Measurements from ENCODE around the gene HTR2B.

The HTR2B gene

DNA sequence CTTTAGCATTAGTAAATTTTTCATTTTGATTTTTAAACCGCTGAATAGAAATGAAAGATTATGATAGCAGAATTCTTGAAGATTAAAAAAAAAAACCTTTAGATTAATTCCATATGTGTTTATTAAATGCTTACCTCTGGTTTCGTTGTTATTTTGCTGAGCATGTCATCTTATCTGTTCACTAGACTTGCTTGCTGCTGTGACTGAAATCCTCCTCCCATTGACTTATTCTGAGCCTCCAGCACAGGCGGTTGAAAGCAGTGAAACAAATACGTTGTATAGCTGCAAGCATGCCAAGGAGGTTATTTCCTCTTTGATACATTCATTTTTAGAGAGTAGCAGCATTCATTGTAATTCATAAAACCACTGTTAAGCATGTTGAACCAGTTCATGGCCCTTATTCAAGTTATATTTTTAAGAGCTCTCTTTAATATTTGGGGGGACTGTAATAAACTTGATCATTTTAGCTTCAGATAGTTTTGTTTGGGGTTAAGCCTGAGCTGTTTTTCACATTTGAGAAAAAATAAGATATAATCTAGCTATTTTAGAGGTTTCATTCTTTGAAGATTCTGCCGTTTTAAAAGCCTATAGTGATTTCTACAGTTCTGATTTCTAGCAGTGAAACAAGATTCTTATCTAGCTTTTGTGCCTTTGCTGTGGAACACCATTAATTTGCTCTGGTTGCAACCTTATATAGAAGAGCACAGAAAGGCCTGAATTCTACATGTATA, at the start of gene HTR2B:
TSS of gene HTR2B (minus strand) at position 205 of the 731 bp plus-strand sequence. CDS start 1,278 bp downstream, outside the sequence.
- no peak for TF ChIP-seq POLR2A (IDR thresholded peaks at IDR 0.05; ENCODE audit: extremely low read depth, insufficient read length)
- TF ChIP-seq, protein P1, sequence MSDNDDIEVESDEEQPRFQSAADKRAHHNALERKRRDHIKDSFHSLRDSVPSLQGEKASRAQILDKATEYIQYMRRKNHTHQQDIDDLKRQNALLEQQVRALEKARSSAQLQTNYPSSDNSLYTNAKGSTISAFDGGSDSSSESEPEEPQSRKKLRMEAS (IDR thresholded peaks at IDR 0.05; ENCODE audit: low read depth, low read length): no peak
- TF ChIP-seq, protein P2, sequence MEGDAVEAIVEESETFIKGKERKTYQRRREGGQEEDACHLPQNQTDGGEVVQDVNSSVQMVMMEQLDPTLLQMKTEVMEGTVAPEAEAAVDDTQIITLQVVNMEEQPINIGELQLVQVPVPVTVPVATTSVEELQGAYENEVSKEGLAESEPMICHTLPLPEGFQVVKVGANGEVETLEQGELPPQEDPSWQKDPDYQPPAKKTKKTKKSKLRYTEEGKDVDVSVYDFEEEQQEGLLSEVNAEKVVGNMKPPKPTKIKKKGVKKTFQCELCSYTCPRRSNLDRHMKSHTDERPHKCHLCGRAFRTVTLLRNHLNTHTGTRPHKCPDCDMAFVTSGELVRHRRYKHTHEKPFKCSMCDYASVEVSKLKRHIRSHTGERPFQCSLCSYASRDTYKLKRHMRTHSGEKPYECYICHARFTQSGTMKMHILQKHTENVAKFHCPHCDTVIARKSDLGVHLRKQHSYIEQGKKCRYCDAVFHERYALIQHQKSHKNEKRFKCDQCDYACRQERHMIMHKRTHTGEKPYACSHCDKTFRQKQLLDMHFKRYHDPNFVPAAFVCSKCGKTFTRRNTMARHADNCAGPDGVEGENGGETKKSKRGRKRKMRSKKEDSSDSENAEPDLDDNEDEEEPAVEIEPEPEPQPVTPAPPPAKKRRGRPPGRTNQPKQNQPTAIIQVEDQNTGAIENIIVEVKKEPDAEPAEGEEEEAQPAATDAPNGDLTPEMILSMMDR (IDR thresholded peaks at IDR 0.05; ENCODE audit: low read depth, low read length): no peak
- no peak for TF ChIP-seq MYC (IDR thresholded peaks at IDR 0.05; ENCODE audit: low read depth, low read length)
- no peak for DNase-seq (ENCODE audit: low read depth)
- H3K4me3 ChIP-seq (ENCODE audit: low read depth, low read length): no peak within 1 kb of the TSS

DNA sequence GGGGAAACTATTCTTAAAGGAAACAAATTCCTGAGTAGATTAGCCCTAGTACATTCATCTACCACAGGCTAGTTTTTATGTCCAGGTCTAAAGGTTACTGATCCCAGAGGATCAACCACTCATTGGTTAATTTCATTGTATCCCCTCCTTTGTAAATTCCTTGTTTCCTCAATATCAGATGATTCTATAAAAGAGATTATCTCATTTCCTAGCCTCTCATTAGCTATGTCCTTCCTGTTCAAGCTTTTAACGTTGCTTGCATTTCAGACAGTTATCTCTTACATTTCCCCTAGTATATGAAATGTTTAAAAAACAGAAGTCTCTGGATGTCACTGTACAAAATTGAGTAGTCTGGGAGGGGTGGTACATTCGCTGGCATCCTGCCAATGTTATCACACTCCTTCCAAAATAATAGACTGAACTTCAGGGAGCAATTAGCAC, 49.4 kb upstream of the HTR2B start:
- no peak overlapping the region for H3K4me3 ChIP-seq (ENCODE audit: low read depth, low read length)
- DNase-seq (ENCODE audit: low read depth): no peak
- TF ChIP-seq, protein P1 (IDR thresholded peaks at IDR 0.05; ENCODE audit: low read depth, low read length): no peak
- TF ChIP-seq, protein P2 (IDR thresholded peaks at IDR 0.05; ENCODE audit: low read depth, low read length): no peak
- TF ChIP-seq MYC (IDR thresholded peaks at IDR 0.05; ENCODE audit: low read depth, low read length) (no peak), POLR2A (IDR thresholded peaks at IDR 0.05; ENCODE audit: extremely low read depth, insufficient read length) (no peak)

DNA sequence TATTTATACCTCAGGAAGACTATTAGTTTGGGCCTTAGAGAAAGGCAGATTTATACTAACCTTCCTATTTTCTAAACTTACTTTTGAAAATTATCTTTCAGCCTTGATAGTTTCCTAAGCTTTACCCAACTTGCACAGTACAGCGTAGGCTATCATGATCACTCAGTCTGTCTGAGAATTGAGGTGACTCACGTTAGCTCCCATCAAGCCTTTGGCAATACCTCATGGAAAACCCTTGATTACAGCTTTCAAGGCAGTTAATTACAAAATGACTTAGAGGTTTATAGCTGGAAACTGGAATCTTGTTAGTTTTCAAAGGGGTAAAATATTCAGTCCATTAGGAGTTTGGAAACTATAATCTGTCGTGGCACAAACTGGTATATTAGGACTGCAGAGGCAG, 47.2 kb upstream of the HTR2B start:
- no peak for DNase-seq (ENCODE audit: low read depth)
- TF ChIP-seq, protein P2 (IDR thresholded peaks at IDR 0.05; ENCODE audit: low read depth, low read length): no peak
- TF ChIP-seq, protein P1 (IDR thresholded peaks at IDR 0.05; ENCODE audit: low read depth, low read length): no peak
- TF ChIP-seq MYC (IDR thresholded peaks at IDR 0.05; ENCODE audit: low read depth, low read length) (no peak), POLR2A (IDR thresholded peaks at IDR 0.05; ENCODE audit: extremely low read depth, insufficient read length) (no peak)
- H3K4me3 ChIP-seq (ENCODE audit: low read depth, low read length): no peak overlapping the region

DNA sequence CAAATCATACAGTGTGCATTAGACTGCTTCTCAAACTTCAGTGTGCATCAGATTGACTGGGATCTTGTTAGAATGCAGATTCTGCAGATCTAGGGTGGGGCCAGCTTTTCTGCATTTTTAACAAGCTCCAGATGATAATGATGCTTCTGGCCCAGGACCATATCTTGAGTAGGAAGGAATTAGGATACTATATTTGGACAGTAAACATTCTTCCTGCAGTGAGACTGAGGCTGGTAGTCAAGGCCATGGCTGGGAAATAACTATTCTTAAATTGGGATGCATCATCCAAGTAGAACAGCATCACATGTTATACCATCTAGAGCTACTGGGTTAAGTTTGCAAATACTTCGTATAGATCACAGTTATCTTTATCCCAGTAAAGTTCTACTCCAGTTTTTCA, 45.2 kb upstream of the HTR2B start:
- no peak overlapping the region for H3K4me3 ChIP-seq (ENCODE audit: low read depth, low read length)
- TF ChIP-seq MYC (IDR thresholded peaks at IDR 0.05; ENCODE audit: low read depth, low read length) (no peak), POLR2A (IDR thresholded peaks at IDR 0.05; ENCODE audit: extremely low read depth, insufficient read length) (no peak)
- TF ChIP-seq, protein P1 (IDR thresholded peaks at IDR 0.05; ENCODE audit: low read depth, low read length): no peak
- TF ChIP-seq, protein P2 (IDR thresholded peaks at IDR 0.05; ENCODE audit: low read depth, low read length): no peak
- DNase-seq (ENCODE audit: low read depth): no peak

DNA sequence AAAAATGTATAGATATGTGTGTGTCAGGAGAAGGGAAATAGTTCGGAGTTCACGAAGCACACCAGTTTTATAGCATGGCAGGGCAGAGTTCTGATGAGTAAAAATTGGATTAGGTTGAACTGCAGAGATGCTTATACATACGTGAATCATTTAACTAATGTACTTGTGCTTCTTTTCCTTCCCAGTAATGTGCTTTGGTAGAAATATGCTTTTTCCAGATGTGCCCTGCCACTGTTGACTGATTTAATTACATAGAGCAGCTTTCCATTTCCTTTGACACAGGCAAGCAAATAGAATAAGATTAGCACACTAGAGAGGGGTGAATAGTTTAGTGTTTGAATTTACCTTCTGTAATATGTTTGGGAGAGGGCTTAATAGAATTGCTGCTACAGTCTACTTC, 44.6 kb upstream of the HTR2B start:
- no peak for TF ChIP-seq MYC (IDR thresholded peaks at IDR 0.05; ENCODE audit: low read depth, low read length)
- TF ChIP-seq POLR2A (IDR thresholded peaks at IDR 0.05; ENCODE audit: extremely low read depth, insufficient read length): no peak
- TF ChIP-seq, protein P2 (IDR thresholded peaks at IDR 0.05; ENCODE audit: low read depth, low read length): no peak
- TF ChIP-seq, protein P1 (IDR thresholded peaks at IDR 0.05; ENCODE audit: low read depth, low read length): no peak
- no peak overlapping the region for H3K4me3 ChIP-seq (ENCODE audit: low read depth, low read length)
- no peak for DNase-seq (ENCODE audit: low read depth)

All from NB4 (cell line).